Ishikawa (cell line): Measurements from ENCODE around the gene SERGEF.

Experiments used
- CREB1 ChIP-seq: IDR thresholded peaks from 2 replicates; pipeline ENCODE4 v1.6.1; 2012; ENCODE audit warnings: low read depth
- EGR1 ChIP-seq: IDR thresholded peaks from 2 replicates; pipeline ENCODE4 v1.6.1; 2012
- EP300 ChIP-seq: IDR thresholded peaks from 2 replicates; pipeline ENCODE4 v1.6.1; 2012; ENCODE audit warnings: borderline replicate concordance
- NFIC ChIP-seq: IDR thresholded peaks from 2 replicates; pipeline ENCODE4 v1.6.1; 2012
- RAD21 ChIP-seq: IDR thresholded peaks from 2 replicates; pipeline ENCODE4 v1.6.1; 2012; ENCODE audit warnings: low read depth
- TAF1 ChIP-seq: IDR thresholded peaks from 2 replicates; pipeline ENCODE4 v1.6.1; 2012; ENCODE audit warnings: low read depth, mild to moderate bottlenecking
- TCF12 ChIP-seq: IDR thresholded peaks from 2 replicates; pipeline ENCODE4 v1.6.1; 2012; ENCODE audit warnings: low read depth
- TEAD4 ChIP-seq: IDR thresholded peaks from 2 replicates; pipeline ENCODE4 v1.6.1; 2012
- YY1 ChIP-seq: IDR thresholded peaks from 2 replicates; pipeline ENCODE4 v1.6.1; 2012; ENCODE audit warnings: low read depth
- ZBTB7A ChIP-seq: IDR thresholded peaks from 2 replicates; pipeline ENCODE4 v1.6.1; 2012; ENCODE audit warnings: low read depth
- TF ChIP-seq, protein P1 (sequence below): IDR thresholded peaks from 2 replicates; pipeline ENCODE4 v1.6.1; 2012; ENCODE audit warnings: low read depth, mild to moderate bottlenecking
- TF ChIP-seq, protein P2 (sequence below): IDR thresholded peaks from 2 replicates; pipeline ENCODE4 v1.6.1; 2012

GRCh38 chr11:17764446-17765218 is 248.2 kb downstream of the SERGEF start:
- TF ChIP-seq NFIC (no peak), YY1 (no peak), ZBTB7A (no peak), EGR1 (no peak), TCF12 (no peak), EP300 (no peak), TAF1 (no peak), TEAD4 (no peak), RAD21 (no peak), CREB1 (no peak)
- TF ChIP-seq, protein P1, sequence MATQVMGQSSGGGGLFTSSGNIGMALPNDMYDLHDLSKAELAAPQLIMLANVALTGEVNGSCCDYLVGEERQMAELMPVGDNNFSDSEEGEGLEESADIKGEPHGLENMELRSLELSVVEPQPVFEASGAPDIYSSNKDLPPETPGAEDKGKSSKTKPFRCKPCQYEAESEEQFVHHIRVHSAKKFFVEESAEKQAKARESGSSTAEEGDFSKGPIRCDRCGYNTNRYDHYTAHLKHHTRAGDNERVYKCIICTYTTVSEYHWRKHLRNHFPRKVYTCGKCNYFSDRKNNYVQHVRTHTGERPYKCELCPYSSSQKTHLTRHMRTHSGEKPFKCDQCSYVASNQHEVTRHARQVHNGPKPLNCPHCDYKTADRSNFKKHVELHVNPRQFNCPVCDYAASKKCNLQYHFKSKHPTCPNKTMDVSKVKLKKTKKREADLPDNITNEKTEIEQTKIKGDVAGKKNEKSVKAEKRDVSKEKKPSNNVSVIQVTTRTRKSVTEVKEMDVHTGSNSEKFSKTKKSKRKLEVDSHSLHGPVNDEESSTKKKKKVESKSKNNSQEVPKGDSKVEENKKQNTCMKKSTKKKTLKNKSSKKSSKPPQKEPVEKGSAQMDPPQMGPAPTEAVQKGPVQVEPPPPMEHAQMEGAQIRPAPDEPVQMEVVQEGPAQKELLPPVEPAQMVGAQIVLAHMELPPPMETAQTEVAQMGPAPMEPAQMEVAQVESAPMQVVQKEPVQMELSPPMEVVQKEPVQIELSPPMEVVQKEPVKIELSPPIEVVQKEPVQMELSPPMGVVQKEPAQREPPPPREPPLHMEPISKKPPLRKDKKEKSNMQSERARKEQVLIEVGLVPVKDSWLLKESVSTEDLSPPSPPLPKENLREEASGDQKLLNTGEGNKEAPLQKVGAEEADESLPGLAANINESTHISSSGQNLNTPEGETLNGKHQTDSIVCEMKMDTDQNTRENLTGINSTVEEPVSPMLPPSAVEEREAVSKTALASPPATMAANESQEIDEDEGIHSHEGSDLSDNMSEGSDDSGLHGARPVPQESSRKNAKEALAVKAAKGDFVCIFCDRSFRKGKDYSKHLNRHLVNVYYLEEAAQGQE: no peak
- TF ChIP-seq, protein P2, sequence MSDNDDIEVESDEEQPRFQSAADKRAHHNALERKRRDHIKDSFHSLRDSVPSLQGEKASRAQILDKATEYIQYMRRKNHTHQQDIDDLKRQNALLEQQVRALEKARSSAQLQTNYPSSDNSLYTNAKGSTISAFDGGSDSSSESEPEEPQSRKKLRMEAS: no peak
